ENCODE data around the gene IRAK2. TPM values are rescaled to one million over a fixed set of nuclear protein-coding genes. Genes with fewer than 3 reads are reported as not detected.

IRAK2 gene
- total and polyA plus RNA-seq, 2 experiments from 2014 or later = 2.5 to 3.7 TPM

- H3K79me2 ChIP-seq = no peaks in the 10 kb centered on the region
- H3K9me2 ChIP-seq (replicated peaks; ENCODE audit: insufficient read depth) = no peaks in the 10 kb centered on the region
- no peaks in the 10 kb centered on the region for H3K4me1 ChIP-seq (ENCODE audit: insufficient read depth)
- H3K36me3 ChIP-seq (replicated peaks; ENCODE audit: insufficient read depth, low read depth) = no peaks in the 10 kb centered on the region
- 72% methylated on average over 6 of the region's 6 CpGs for WGBS (ENCODE audit: low lambda C conversion rate, missing lambda C conversion rate)
- no peaks in the 10 kb centered on the region for H4K20me1 ChIP-seq (ENCODE audit: insufficient read depth, poor library complexity, severe bottlenecking)
- no peaks in the 10 kb centered on the region for H3K27me3 ChIP-seq
- TF ChIP-seq EZH2phosphoT487 (IDR thresholded peaks at IDR 0.05; ENCODE audit: low read depth, severe bottlenecking, unreplicated experiment) (no peak), CTCF (IDR thresholded peaks at IDR 0.05; ENCODE audit: poor library complexity) (no peak), EZH2 (IDR thresholded peaks at IDR 0.05; ENCODE audit: borderline replicate concordance) (no peak)
- no peaks in the 10 kb centered on the region for H3K9me3 ChIP-seq (ENCODE audit: low read depth)
- DNase-seq (ENCODE audit: low spot score) = no peak
- no peak overlapping the region for H2AFZ ChIP-seq
- no peak overlapping the region for H3K4me2 ChIP-seq
- no peak overlapping the region for H3K4me3 ChIP-seq
- no peak overlapping the region for H3K27ac ChIP-seq
These were observed 76.1 kb downstream of the IRAK2 start for GRCh38 chr3:10240799-10241198.

GRCh38 chr3:10242182-10243065 lies 77.7 kb downstream of the IRAK2 start:
- H3K27me3 ChIP-seq = no peaks in the 10 kb centered on the region
- no peak overlapping the region for H2AFZ ChIP-seq
- no peaks in the 10 kb centered on the region for H3K9me2 ChIP-seq (replicated peaks; ENCODE audit: insufficient read depth)
- no peaks in the 10 kb centered on the region for H3K9me3 ChIP-seq (ENCODE audit: low read depth)
- H3K4me1 ChIP-seq (ENCODE audit: insufficient read depth) = no peaks in the 10 kb centered on the region
- WGBS (ENCODE audit: low lambda C conversion rate, missing lambda C conversion rate) = 88% methylated on average over 7 of the region's 7 CpGs
- H3K27ac ChIP-seq = peak overlapping the region; percentile 16
- H4K20me1 ChIP-seq (ENCODE audit: insufficient read depth, poor library complexity, severe bottlenecking) = no peaks in the 10 kb centered on the region
- no peaks in the 10 kb centered on the region for H3K79me2 ChIP-seq
- no peak for DNase-seq (ENCODE audit: low spot score)
- no peaks in the 10 kb centered on the region for H3K36me3 ChIP-seq (replicated peaks; ENCODE audit: insufficient read depth, low read depth)
- no peak overlapping the region for H3K4me3 ChIP-seq
- H3K4me2 ChIP-seq = no peak overlapping the region
- no peak for TF ChIP-seq EZH2 (IDR thresholded peaks at IDR 0.05; ENCODE audit: borderline replicate concordance)

- Histone ChIP-seq H3K36me3 (replicated peaks; ENCODE audit: insufficient read depth, low read depth) (no peaks in the 10 kb centered on the region), H3K4me3 (no peak overlapping the region), H3K79me2 (peaks cover 4% of the 10 kb centered on the region), H3K4me2 (no peak overlapping the region), H3K27me3 (no peaks in the 10 kb centered on the region), H3K27ac (no peak overlapping the region), H3K9me2 (replicated peaks; ENCODE audit: insufficient read depth) (no peaks in the 10 kb centered on the region), H2AFZ (no peak overlapping the region), H3K9me3 (ENCODE audit: low read depth) (no peaks in the 10 kb centered on the region), H3K4me1 (ENCODE audit: insufficient read depth) (no peaks in the 10 kb centered on the region), H4K20me1 (ENCODE audit: insufficient read depth, poor library complexity, severe bottlenecking) (no peaks in the 10 kb centered on the region)
- DNase-seq (ENCODE audit: low spot score) = no peak
- 61% methylated on average over 3 of the region's 3 CpGs for WGBS (ENCODE audit: low lambda C conversion rate, missing lambda C conversion rate)
- no peak for TF ChIP-seq CTCF (IDR thresholded peaks at IDR 0.05; ENCODE audit: poor library complexity)
- TF ChIP-seq EZH2phosphoT487 (IDR thresholded peaks at IDR 0.05; ENCODE audit: low read depth, severe bottlenecking, unreplicated experiment) = no peak
- TF ChIP-seq EZH2 (IDR thresholded peaks at IDR 0.05; ENCODE audit: borderline replicate concordance) = no peak
These were observed 79.3 kb downstream of the IRAK2 start for GRCh38 chr3:10244009-10244408.

- WGBS (ENCODE audit: low lambda C conversion rate, missing lambda C conversion rate) = 81% methylated on average over 6 of the region's 6 CpGs
- Histone ChIP-seq H3K4me1 (ENCODE audit: insufficient read depth) (peaks cover 1% of the 10 kb centered on the region), H3K4me2 (no peak overlapping the region), H2AFZ (no peak overlapping the region), H3K27ac (no peak overlapping the region), H3K36me3 (replicated peaks; ENCODE audit: insufficient read depth, low read depth) (no peaks in the 10 kb centered on the region), H3K27me3 (no peaks in the 10 kb centered on the region), H4K20me1 (ENCODE audit: insufficient read depth, poor library complexity, severe bottlenecking) (peaks cover 3% of the 10 kb centered on the region), H3K9me3 (ENCODE audit: low read depth) (no peaks in the 10 kb centered on the region), H3K9me2 (replicated peaks; ENCODE audit: insufficient read depth) (no peaks in the 10 kb centered on the region), H3K4me3 (no peak overlapping the region), H3K79me2 (peaks cover 10% of the 10 kb centered on the region)
- no peak for TF ChIP-seq EZH2phosphoT487 (IDR thresholded peaks at IDR 0.05; ENCODE audit: low read depth, severe bottlenecking, unreplicated experiment)
- no peak for TF ChIP-seq CTCF (IDR thresholded peaks at IDR 0.05; ENCODE audit: poor library complexity)
- TF ChIP-seq EZH2 (IDR thresholded peaks at IDR 0.05; ENCODE audit: borderline replicate concordance) = no peak
- DNase-seq (ENCODE audit: low spot score) = no peak
These were observed 80.5 kb downstream of the IRAK2 start for GRCh38 chr3:10245081-10245712.
